GM18519 (cell line): ENCODE measurements around the gene RPH3AL.

Experiments
- ATAC-seq: cut with Tn5 transposase; IDR thresholded peaks from one replicate; pipeline ENCODE4 v1.9.1; 2021; ENCODE audit warnings: mild to moderate bottlenecking, moderate library complexity; ENCODE audit not compliant: unreplicated experiment, low FRiP score

RPH3AL gene

DNA sequence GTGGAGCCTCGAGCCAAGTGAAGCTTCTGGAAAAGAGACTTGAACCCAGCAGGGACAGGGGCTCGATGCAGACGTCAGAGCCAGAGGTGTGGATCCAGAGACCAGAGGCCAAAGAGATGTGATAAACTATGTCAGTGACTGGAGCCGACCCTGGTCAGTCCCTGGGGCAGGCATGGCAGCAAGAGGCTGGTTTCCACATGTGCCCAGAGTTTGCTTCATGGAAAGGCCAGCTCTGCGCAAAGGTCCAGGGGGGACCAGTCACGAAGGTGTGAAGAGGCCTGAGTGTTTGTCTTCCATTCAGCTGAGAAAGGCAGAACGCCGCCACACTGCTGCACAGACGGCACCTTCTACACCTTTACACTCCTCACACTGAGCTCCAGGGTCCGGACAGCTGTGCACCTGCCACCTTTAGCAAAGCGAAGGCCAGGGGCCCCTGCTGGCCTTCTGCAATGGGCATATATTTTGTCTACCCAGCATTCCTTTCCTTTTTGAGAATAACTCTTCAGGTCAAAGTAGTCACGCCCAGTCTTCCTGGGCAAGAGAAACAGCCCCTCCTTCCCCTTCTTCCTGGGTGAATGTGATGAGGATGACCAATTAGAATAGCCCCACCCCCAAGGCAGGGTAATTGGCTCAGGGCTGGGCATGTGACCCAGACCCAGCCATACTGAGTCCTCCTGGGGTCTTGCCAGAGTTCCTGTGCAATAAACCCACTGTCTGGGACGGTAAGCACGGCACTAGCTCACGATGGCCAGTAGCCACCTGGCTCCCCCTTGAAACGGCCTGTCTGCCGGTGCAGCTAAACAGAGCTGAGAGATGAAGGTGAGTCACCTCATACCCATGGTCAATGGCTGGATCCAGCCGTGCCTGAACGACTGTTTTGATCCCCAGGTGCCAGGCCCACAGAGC, 2.3 kb upstream of the RPH3AL start:
- ATAC-seq: no peak

DNA sequence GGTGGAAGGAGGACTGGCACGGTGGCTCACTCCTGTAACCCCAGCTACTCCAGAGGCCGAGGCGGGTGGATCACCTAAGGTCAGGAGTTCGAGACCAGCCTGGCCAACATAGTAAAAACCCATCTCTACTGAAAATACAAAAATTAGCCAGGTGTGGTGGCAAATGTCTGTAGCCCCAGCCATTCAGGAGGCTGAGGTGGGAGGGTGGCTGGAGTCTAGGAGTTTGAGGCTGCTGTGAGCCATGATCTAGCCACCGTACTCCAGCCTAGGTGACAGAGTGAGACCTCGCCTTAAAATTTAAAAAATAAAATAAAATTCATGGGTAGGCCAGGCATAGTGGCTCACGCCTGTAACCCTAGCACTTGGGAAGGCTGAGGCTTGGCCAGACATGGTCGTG, 1.2 kb upstream of the RPH3AL start:
- ATAC-seq: no peak

GRCh38 chr17:353213-353837, 718 bp upstream of the RPH3AL start:
- no peak for ATAC-seq

DNA sequence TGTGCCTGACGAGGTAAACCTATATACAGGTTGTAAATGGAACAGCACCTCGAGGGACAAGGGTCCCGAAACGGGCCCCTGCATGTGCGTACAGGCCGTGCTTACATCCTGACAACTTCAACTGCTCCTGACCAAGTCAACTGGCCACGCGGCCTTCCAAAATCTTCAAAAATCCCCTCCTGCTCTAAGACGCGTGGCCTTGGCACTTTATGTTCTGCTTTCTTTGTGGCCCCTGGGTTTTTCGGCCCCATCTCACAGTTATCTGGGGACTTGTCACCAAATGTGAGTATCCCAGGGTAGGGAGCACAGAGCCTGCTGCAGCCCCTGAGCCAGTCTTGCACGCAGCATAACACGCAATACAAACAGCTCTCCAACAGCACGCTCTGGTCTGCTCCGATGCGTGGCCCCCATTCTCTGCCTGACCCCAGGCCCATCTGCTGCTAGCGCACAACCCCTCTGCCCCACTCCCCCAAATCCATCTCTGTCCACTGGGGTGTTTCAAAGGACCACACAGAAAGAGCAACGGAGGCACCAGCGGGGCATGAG, 659 bp downstream of the RPH3AL start:
- no peak for ATAC-seq

- ATAC-seq: no peak
Measured at GRCh38 chr17:351449-351738, 1.2 kb downstream of the RPH3AL start.

DNA sequence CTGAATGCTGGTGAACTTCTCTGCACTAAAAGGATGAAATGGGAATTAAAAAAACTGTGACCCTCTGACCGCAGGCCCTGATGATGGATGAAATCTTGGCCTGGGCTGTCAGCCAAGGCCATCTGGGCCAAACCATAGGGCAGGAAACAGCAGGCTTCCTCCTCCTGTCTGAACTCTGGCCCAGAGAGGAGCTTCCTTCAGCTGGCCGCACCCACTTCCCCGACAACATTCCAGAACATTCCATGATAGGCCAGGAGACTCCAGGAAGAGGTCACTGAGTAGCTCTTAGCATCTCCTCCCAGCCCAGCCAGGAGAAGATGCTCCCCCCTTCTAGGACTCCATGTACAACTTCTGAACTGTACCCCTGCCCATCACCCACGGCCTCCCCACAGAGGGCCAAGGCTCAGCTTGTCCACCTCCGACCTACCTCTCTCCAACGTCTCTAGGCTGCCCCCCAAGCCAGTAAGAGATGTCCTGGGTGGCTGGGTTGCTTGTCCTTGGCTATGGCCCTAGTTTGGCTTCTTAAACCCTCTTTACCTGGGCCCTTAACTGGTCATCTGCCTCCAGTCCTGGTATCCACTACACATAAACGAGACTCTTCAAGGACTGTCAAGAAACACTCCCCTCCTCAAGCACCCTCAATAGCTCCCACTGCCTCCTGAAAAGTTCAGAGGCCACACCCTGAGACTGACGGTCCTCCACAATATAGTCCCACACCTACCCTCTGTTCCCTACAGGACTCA, 1.7 kb downstream of the RPH3AL start:
- ATAC-seq: no peak

GRCh38 chr17:349666-350065, 2.9 kb downstream of the RPH3AL start:
- ATAC-seq: no peak

DNA sequence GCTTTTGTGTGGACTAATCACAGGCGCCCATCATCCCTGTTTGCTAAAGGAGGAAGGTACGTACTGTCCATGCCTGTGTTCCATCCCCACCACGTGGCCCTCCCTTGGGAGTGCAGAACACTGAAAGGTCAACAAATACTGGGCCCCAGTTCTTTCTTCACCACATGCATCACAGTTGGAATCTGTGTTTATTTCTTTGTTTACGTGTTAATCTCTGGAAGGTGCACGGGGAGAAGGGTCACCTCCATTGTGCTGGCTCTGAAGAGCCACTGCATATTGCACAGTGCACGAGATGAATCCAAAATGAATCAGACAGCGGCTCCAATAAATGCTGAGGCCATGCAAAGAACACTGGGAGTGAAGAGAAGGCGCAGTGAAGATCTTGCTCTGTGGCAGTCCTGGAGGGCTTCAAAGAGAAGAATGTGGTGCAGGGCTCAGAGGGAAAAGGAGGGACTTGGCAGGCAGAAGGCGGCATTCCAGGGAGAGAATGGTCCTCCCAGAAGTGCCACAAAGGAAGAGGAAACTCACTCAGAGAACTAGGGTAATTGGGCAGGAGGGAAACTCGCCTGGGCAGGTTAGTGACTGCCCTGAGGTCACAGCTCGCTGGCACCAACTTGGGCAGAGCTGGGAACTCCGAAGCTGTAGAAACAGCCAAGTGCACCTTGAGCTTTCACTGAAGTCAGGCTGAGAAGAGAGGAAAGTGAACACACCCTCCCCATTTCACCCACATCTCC, 3.7 kb downstream of the RPH3AL start:
- ATAC-seq: no peak

DNA sequence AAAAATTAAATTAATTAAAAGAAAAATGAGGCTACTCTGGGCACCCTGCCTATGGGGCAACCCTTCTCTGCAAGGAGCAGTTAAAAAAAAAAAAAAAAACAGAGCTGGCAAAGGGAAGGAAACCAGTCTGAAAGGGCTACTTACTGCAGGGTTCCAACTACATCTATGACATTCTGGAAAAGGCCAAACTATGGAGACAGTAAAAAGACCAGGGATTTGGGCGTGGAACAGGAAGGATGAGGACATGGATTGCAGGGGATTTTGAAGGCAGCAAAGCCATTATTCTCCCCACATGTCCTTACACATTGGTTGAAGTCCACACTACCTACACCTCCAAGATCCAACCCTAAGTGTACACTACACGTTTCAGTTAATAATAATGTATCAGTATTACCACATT, 4.6 kb downstream of the RPH3AL start:
- no peak for ATAC-seq

DNA sequence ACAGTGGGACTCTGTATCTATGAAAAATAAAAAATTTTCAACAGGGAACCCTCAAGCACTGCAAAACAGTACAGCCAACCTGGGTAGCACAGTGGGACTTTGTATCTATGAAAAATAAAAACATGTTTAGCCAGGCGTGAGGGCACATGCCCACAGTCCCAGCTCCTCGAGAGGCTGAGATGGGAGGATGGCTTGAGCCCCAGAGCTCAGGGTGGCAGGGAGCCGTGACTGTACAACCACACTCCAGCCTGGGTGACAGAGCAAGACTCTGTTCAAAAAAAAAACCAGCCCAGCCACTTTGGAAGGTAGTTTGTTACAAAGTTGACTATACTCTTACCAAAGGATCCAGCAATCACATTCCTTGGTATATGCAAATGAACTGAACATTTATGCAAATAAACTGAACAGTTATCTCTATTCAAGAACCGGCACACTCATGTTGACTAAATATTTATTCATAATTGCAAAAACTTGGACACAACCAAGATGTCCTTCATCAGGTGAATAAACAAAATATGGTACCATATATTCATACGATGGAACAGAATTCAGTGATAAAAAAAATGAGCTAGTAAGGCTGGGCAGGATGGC, 5.2 kb downstream of the RPH3AL start:
- no peak for ATAC-seq

- no peak for ATAC-seq
Measured at GRCh38 chr17:345992-346785, 6.4 kb downstream of the RPH3AL start.

GRCh38 chr17:345261-345660, 7.3 kb downstream of the RPH3AL start:
- no peak for ATAC-seq

DNA sequence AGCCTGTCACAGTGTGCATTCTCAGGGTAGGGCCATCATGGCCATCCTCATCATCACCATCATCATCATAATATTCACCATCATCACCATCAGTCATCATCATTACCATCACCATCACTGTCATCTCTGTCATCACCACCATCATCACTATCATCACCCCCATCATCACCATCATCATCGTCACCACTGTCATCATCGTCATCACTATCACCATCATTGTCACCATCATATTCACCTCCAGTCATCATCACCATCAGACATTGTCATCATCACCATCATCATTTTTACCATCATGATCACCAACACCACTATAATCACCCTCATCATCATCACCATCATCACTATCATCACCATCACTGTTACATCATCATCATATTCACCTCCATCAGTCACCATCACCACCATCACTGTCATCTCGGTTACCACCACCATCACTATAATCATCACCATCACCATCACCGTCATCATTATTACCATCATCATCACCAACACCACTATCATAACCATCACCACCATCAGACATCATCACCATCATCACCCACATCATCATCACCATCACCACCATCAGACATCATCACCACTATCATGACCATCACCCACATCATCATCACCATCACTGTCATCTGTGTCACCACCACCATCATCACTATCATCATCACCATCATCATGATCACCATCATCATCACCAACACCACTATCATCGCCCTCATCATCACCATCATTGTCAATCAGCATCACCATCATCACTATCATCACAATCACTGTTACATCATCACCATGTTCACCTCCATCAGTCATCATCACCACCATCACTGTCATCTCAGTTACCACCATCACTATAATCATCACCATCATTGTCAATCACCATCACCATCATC, 8.5 kb downstream of the RPH3AL start:
- no peak for ATAC-seq

GRCh38 chr17:343211-343610, 9.4 kb downstream of the RPH3AL start:
- no peak for ATAC-seq

DNA sequence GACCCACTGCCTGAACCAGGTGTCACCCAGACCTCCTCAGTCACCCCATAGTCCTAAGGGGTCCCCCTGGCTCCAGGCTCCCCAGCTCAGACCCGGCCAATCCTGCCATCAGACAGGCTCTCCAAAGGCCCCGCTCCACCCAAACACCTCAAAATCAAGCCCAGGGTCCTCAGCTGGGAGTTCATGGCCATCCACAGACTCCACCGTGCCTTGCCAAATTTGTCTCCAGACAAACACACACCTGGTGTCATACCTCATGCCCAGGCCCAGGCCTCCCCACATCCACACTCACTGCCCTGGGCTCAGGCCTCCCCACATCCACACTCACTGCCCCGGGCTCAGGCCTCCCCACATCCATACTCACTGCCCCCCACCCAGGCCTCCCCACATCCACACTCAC, 12.5 kb downstream of the RPH3AL start:
- no peak for ATAC-seq

- no peak for ATAC-seq
Measured at GRCh38 chr17:339193-340061, 13.2 kb downstream of the RPH3AL start.

- ATAC-seq: no peak
Measured at GRCh38 chr17:338442-339192, 14.0 kb downstream of the RPH3AL start.
